ENCODE measurements around the gene TENM4.

DNA sequence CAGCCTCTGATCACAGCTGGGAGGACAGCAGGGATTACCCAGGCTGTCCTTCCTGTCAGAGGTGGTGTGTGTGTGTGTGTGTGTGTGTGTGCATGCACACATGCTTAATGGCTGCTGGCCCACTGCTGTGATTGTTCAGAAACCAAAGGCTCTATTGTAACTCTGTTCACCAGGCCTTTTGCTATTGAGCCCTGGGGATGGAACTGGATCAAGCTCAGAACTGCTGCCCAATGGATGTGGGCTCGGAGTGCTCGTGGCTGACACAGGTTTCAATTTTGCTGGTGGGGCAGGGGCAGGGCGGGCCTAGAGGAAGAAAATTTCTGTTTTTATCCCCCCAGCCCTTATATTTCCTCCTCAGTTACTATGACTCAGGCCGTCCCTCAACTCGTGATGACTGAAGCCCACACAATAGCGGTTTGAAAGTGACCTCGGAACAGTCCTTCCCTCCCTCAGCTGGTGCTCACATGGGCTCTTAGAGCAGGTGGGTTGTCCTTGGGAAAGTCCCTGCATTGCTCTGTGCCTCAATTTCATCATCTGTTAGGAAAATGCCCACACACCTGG is 359.3 kb downstream of the TENM4 start:
- TF ChIP-seq, protein P1, sequence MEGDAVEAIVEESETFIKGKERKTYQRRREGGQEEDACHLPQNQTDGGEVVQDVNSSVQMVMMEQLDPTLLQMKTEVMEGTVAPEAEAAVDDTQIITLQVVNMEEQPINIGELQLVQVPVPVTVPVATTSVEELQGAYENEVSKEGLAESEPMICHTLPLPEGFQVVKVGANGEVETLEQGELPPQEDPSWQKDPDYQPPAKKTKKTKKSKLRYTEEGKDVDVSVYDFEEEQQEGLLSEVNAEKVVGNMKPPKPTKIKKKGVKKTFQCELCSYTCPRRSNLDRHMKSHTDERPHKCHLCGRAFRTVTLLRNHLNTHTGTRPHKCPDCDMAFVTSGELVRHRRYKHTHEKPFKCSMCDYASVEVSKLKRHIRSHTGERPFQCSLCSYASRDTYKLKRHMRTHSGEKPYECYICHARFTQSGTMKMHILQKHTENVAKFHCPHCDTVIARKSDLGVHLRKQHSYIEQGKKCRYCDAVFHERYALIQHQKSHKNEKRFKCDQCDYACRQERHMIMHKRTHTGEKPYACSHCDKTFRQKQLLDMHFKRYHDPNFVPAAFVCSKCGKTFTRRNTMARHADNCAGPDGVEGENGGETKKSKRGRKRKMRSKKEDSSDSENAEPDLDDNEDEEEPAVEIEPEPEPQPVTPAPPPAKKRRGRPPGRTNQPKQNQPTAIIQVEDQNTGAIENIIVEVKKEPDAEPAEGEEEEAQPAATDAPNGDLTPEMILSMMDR (IDR thresholded peaks at IDR 0.05), result no peak
- no peak for TF ChIP-seq EZH2 (IDR thresholded peaks at IDR 0.05)
- TF ChIP-seq EZH2phosphoT487 (IDR thresholded peaks at IDR 0.05), result no peak

Data from neural progenitor cell (in vitro differentiated cells).